ENCODE data around the gene TLN1. TPM values are rescaled to one million over a fixed set of nuclear protein-coding genes. Genes with fewer than 3 reads are reported as not detected.

Gene TLN1
- total RNA-seq, 1 donor from 2014 or later: 164 TPM

GRCh38 chr9:35757226-35757891 lies 25.4 kb upstream of the TLN1 start:
- DNase-seq (ENCODE audit: extremely low spot score, unreplicated experiment): no peak
- Mint-ChIP-seq H3K36me3 (peaks cover 21% of the 10 kb centered on the region), H3K4me3 (peak overlapping the region; percentile 95), H3K27ac (peak overlapping the region; percentile 93), H3K9me3 (no peaks in the 10 kb centered on the region), H3K27me3 (no peaks in the 10 kb centered on the region), H3K4me1 (ENCODE audit: unreplicated experiment) (peaks cover 11% of the 10 kb centered on the region)
- no peak for TF ChIP-seq CTCF (conservative IDR thresholded peaks at IDR 0.05)

DNA sequence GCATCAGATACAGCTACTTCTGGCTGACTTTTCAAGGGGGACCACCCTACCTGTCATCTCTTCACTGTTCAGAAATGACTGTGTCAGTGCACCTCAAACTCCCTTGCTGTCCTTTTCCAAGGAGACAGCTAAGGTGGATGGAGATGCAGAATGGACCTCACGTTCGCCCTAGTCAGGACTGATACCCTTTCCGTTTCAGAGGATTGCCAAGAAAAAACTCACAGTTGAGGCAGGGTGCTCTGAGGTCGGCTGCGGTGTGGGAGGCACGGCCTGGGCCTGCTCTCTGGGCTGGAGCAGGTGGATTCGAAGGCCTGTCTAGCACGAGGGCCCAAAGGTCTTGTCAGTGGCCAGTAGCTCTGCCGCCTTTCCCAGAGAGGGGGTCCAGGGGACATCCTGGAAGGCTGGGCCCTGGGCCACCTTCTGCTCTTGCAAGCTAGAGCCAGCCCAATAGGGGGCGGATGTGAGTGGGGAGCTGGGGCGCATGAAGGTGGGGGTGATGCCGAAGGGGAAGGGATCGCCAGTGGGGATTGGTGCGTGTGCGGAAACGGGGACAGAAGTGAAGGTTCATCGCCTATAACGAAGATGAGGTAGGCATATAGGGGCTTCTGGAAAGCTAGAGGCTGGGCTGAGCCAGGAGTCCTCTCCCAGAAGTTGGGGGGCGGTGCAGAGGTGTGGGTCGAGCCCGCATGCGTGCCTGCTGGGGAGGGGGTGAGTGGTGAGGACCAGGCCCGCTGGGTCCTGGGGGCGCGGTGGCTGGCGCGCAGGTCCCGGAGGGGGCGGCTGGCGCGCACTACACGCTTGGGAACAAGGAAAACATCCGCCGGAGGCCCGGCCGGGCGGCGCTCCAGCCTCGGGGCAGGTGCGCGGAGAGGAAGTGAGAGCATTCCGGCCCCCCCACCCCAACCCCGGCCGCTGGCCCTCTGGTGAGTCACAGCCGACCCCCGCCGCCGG lies 24.6 kb upstream of the TLN1 start:
- Mint-ChIP-seq H3K27ac (peak overlapping the region; percentile 93), H3K9me3 (no peaks in the 10 kb centered on the region), H3K27me3 (no peaks in the 10 kb centered on the region), H3K4me1 (ENCODE audit: unreplicated experiment) (peaks cover 11% of the 10 kb centered on the region), H3K36me3 (peaks cover 25% of the 10 kb centered on the region), H3K4me3 (peak overlapping the region; percentile 95)
- no peak for DNase-seq (ENCODE audit: extremely low spot score, unreplicated experiment)
- peak; percentile 72 for TF ChIP-seq CTCF (conservative IDR thresholded peaks at IDR 0.05)

- Mint-ChIP-seq H3K27ac (no peak overlapping the region), H3K27me3 (no peaks in the 10 kb centered on the region), H3K9me3 (no peaks in the 10 kb centered on the region), H3K4me1 (ENCODE audit: unreplicated experiment) (no peaks in the 10 kb centered on the region), H3K4me3 (no peak overlapping the region), H3K36me3 (peaks cover 21% of the 10 kb centered on the region)
- TF ChIP-seq CTCF (conservative IDR thresholded peaks at IDR 0.05): no peak
- no peak for DNase-seq (ENCODE audit: extremely low spot score, unreplicated experiment)
These were observed 23.1 kb upstream of the TLN1 start for GRCh38 chr9:35755071-35755470.

GRCh38 chr9:35754264-35754663 lies 22.3 kb upstream of the TLN1 start, which contains the start of gene MSMP:
MSMP (minus strand) TSS chr9:35754276; CDS start chr9:35754129, 147 bp downstream.
- no peak within 1 kb of the TSS for H3K27ac Mint-ChIP-seq

DNA sequence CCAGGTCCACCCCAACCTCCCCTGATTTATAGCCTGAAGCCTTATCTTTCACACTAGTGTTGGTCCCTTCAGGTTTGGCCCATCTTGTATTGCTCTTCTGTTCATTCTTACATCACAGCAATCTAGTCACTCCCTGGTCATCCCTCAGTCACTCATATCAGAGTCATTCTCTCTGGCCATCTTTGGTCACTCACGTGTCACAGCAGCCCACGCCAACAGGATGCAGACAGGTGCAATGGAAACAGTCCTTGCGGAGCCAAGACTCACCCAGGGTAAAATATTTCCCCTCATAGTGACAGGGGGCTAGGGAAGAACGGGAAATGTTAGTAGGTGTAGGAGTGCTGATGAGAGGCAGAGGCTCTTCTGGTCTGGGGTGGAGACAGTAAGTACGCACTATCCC lies 21.5 kb upstream of the TLN1 start:
- no peaks in the 10 kb centered on the region for H3K4me1 Mint-ChIP-seq (ENCODE audit: unreplicated experiment)
- H3K27ac Mint-ChIP-seq: no peak overlapping the region
- peak overlapping the region; percentile 21 for H3K4me3 Mint-ChIP-seq
- H3K36me3 Mint-ChIP-seq: peaks cover 21% of the 10 kb centered on the region
- no peak for DNase-seq (ENCODE audit: extremely low spot score, unreplicated experiment)
- no peak for TF ChIP-seq CTCF (conservative IDR thresholded peaks at IDR 0.05)
- H3K27me3 Mint-ChIP-seq: no peaks in the 10 kb centered on the region
- H3K9me3 Mint-ChIP-seq: no peaks in the 10 kb centered on the region

More at GRCh38 chr9:35754264-35754663, 22.3 kb upstream of the TLN1 start, which contains the start of gene MSMP:
- Mint-ChIP-seq H3K4me3 (peak within 1 kb of the TSS; percentile 21), H3K9me3 (no peaks in the 10 kb centered on the region), H3K4me1 (ENCODE audit: unreplicated experiment) (no peaks in the 10 kb centered on the region), H3K36me3 (peaks cover 21% of the 10 kb centered on the region), H3K27me3 (no peaks in the 10 kb centered on the region)
- no peak for TF ChIP-seq CTCF (conservative IDR thresholded peaks at IDR 0.05)
- no peak for DNase-seq (ENCODE audit: extremely low spot score, unreplicated experiment)
